OCI-LY1 (cell line): ENCODE measurements around the gene FAM9B.

Experiments
- CTCF ChIP-seq: fragments of 200-600 bp; sonication (generic), shearing (Covaris generic); IDR thresholded peaks from 2 replicates; pipeline ENCODE4 v1.5.1; 2017; ENCODE audit warnings: mild to moderate bottlenecking, antibody characterized with exemption, low read length, moderate library complexity, mixed read lengths
- EZH2 ChIP-seq: fragments of 200-600 bp; sonication (generic), shearing (Covaris generic); IDR thresholded peaks from 2 replicates; pipeline ENCODE4 v1.8.0; 2017; ENCODE audit warnings: borderline replicate concordance, mixed run types, mild to moderate bottlenecking, antibody characterized with exemption, low read length, moderate library complexity, mixed read lengths

- TF ChIP-seq CTCF (no peak), EZH2 (no peak)
These were observed 37.2 kb upstream of the FAM9B start for GRCh38 chrX:9071031-9071650.
